HEK293 (cell line): ENCODE measurements around the gene CEBPA.
A peak's percentile ranks its signal among the peaks of the same experiment; 100 is the strongest.

Experiments
- GFI1B ChIP-seq: fragments of 450-650 bp; formaldehyde crosslinking; IDR thresholded peaks from 2 replicates; pipeline ENCODE4 v1.5.1; 2016; ENCODE audit warnings: missing biosample characterization, missing genetic modification characterization
- GLIS1 ChIP-seq: fragments of 450-650 bp; formaldehyde crosslinking; IDR thresholded peaks from 2 replicates; pipeline ENCODE4 v1.5.1; 2016; ENCODE audit warnings: missing biosample characterization, missing genetic modification characterization
- HOXD13 ChIP-seq: sonication (generic); formaldehyde crosslinking; IDR thresholded peaks from 2 replicates; pipeline ENCODE4 v1.8.0; 2022; ENCODE audit warnings: missing genetic modification reagents, borderline replicate concordance
- KLF10 ChIP-seq: fragments of 450-650 bp; IDR thresholded peaks from 2 replicates; pipeline ENCODE4 v1.5.1; 2018; ENCODE audit warnings: missing biosample characterization, mild to moderate bottlenecking, missing genetic modification characterization
- KLF7 ChIP-seq: fragments of 450-650 bp; formaldehyde crosslinking; IDR thresholded peaks from 2 replicates; pipeline ENCODE4 v1.5.1; 2016; ENCODE audit warnings: missing biosample characterization, missing genetic modification characterization, borderline replicate concordance
- MEIS1 ChIP-seq: sonication (generic); formaldehyde crosslinking; IDR thresholded peaks from 2 replicates; pipeline ENCODE4 v1.8.1; 2022; ENCODE audit warnings: missing genetic modification reagents, mild to moderate bottlenecking, borderline replicate concordance
- MYNN ChIP-seq: fragments of 450-650 bp; formaldehyde crosslinking; IDR thresholded peaks from 2 replicates; pipeline ENCODE4 v1.5.1; 2016; ENCODE audit warnings: missing biosample characterization, missing genetic modification characterization, borderline replicate concordance
- MZF1 ChIP-seq: fragments of 450-650 bp; formaldehyde crosslinking; IDR thresholded peaks from 2 replicates; pipeline ENCODE4 v1.5.1; 2017; ENCODE audit warnings: missing biosample characterization, missing genetic modification characterization, borderline replicate concordance
- SCRT1 ChIP-seq: fragments of 450-650 bp; formaldehyde crosslinking; IDR thresholded peaks from 2 replicates; pipeline ENCODE4 v1.5.1; 2016; ENCODE audit warnings: missing biosample characterization, missing genetic modification characterization, borderline replicate concordance
- SP2 ChIP-seq: fragments of 450-650 bp; formaldehyde crosslinking; IDR thresholded peaks from 2 replicates; pipeline ENCODE4 v1.5.1; 2016; ENCODE audit warnings: missing biosample characterization, missing genetic modification characterization
- SP7 ChIP-seq: fragments of 450-650 bp; formaldehyde crosslinking; IDR thresholded peaks from 2 replicates; pipeline ENCODE4 v1.5.1; 2016; ENCODE audit warnings: missing biosample characterization, missing genetic modification characterization
- ZBTB1 ChIP-seq: fragments of 450-650 bp; formaldehyde crosslinking; IDR thresholded peaks from 2 replicates; pipeline ENCODE4 v1.5.1; 2016; ENCODE audit warnings: missing biosample characterization, missing genetic modification characterization
- ZBTB48 ChIP-seq: fragments of 450-650 bp; formaldehyde crosslinking; IDR thresholded peaks from 2 replicates; pipeline ENCODE4 v1.5.1; 2016; ENCODE audit warnings: missing biosample characterization, missing genetic modification characterization
- ZBTB8A ChIP-seq: fragments of 450-650 bp; formaldehyde crosslinking; IDR thresholded peaks from 2 replicates; pipeline ENCODE4 v1.5.1; 2016; ENCODE audit warnings: missing biosample characterization, missing genetic modification characterization
- ZEB2 ChIP-seq: fragments of 450-650 bp; formaldehyde crosslinking; IDR thresholded peaks from 2 replicates; pipeline ENCODE4 v1.5.1; 2016; ENCODE audit warnings: missing biosample characterization, missing genetic modification characterization
- ZNF10 ChIP-seq: fragments of 450-650 bp; formaldehyde crosslinking; IDR thresholded peaks from 2 replicates; pipeline ENCODE4 v1.5.1; 2017; ENCODE audit warnings: missing biosample characterization, missing genetic modification characterization
- ZNF132 ChIP-seq: fragments of 450-650 bp; formaldehyde crosslinking; IDR thresholded peaks from 2 replicates; pipeline ENCODE4 v1.5.1; 2017; ENCODE audit warnings: missing biosample characterization, missing genetic modification characterization, borderline replicate concordance
- ZNF133 ChIP-seq: fragments of 450-650 bp; formaldehyde crosslinking; IDR thresholded peaks from 2 replicates; pipeline ENCODE4 v1.5.1; 2016; ENCODE audit warnings: missing biosample characterization, missing genetic modification characterization
- ZNF157 ChIP-seq: fragments of 450-650 bp; formaldehyde crosslinking; IDR thresholded peaks from 2 replicates; pipeline ENCODE4 v1.5.1; 2016; ENCODE audit warnings: missing biosample characterization, missing genetic modification characterization
- ZNF302 ChIP-seq: fragments of 450-650 bp; formaldehyde crosslinking; IDR thresholded peaks from 2 replicates; pipeline ENCODE4 v1.5.1; 2016; ENCODE audit warnings: missing biosample characterization, missing genetic modification characterization, low read depth
- ZNF341 ChIP-seq: fragments of 450-650 bp; formaldehyde crosslinking; IDR thresholded peaks from 2 replicates; pipeline ENCODE4; 2016; ENCODE audit warnings: low read depth, missing biosample characterization, missing genetic modification characterization
- ZNF350 ChIP-seq: fragments of 450-650 bp; formaldehyde crosslinking; IDR thresholded peaks from 2 replicates; pipeline ENCODE4 v1.5.0; 2017; ENCODE audit warnings: missing biosample characterization, mild to moderate bottlenecking, missing genetic modification characterization
- ZNF354C ChIP-seq: fragments of 450-650 bp; formaldehyde crosslinking; IDR thresholded peaks from 2 replicates; pipeline ENCODE4 v1.5.1; 2016; ENCODE audit warnings: missing biosample characterization, missing genetic modification characterization, low read depth, borderline replicate concordance
- ZNF423 ChIP-seq: fragments of 450-650 bp; formaldehyde crosslinking; IDR thresholded peaks from 2 replicates; pipeline ENCODE4 v1.5.1; 2016; ENCODE audit warnings: missing biosample characterization, missing genetic modification characterization
- ZNF426 ChIP-seq: fragments of 450-650 bp; formaldehyde crosslinking; IDR thresholded peaks from 2 replicates; pipeline ENCODE4 v1.5.1; 2017; ENCODE audit warnings: missing biosample characterization, missing genetic modification characterization, mild to moderate bottlenecking, inconsistent platforms, moderate library complexity
- ZNF473 ChIP-seq: fragments of 450-650 bp; formaldehyde crosslinking; IDR thresholded peaks from 2 replicates; pipeline ENCODE4 v1.5.1; 2017; ENCODE audit warnings: missing biosample characterization, missing genetic modification characterization
- ZNF548 ChIP-seq: fragments of 450-650 bp; formaldehyde crosslinking; IDR thresholded peaks from 2 replicates; pipeline ENCODE4 v1.5.1; 2016; ENCODE audit warnings: missing biosample characterization, missing genetic modification characterization
- ZNF558 ChIP-seq: fragments of 450-650 bp; formaldehyde crosslinking; IDR thresholded peaks from 2 replicates; pipeline ENCODE4 v1.5.1; 2016; ENCODE audit warnings: missing biosample characterization, missing genetic modification characterization
- ZNF571 ChIP-seq: fragments of 450-650 bp; formaldehyde crosslinking; IDR thresholded peaks from 2 replicates; pipeline ENCODE4 v1.5.0; 2017; ENCODE audit warnings: missing biosample characterization, missing genetic modification characterization
- ZNF677 ChIP-seq: fragments of 450-650 bp; IDR thresholded peaks from 2 replicates; pipeline ENCODE4 v1.5.0; 2018; ENCODE audit warnings: missing biosample characterization, mild to moderate bottlenecking, missing genetic modification characterization, moderate library complexity
- ZNF76 ChIP-seq: fragments of 450-650 bp; formaldehyde crosslinking; IDR thresholded peaks from 2 replicates; pipeline ENCODE4; 2016; ENCODE audit warnings: low read depth, missing biosample characterization, missing genetic modification characterization, borderline replicate concordance
- ZNF777 ChIP-seq: fragments of 450-650 bp; formaldehyde crosslinking; IDR thresholded peaks from 2 replicates; pipeline ENCODE4 v1.5.1; 2017; ENCODE audit warnings: missing biosample characterization, missing genetic modification characterization, borderline replicate concordance
- ZNF792 ChIP-seq: fragments of 450-650 bp; formaldehyde crosslinking; IDR thresholded peaks from 2 replicates; pipeline ENCODE4 v1.5.1; 2016; ENCODE audit warnings: missing biosample characterization, missing genetic modification characterization
- ZNF837 ChIP-seq: fragments of 450-650 bp; formaldehyde crosslinking; IDR thresholded peaks from 2 replicates; pipeline ENCODE4 v1.5.1; 2016; ENCODE audit warnings: missing biosample characterization, missing genetic modification characterization
- TF ChIP-seq, protein P1 (sequence below): fragments of 450-650 bp; IDR thresholded peaks from 2 replicates; pipeline ENCODE4 v1.5.1; 2018; ENCODE audit warnings: missing biosample characterization, missing genetic modification characterization
- TF ChIP-seq, protein P2 (sequence below): sonication (generic); formaldehyde crosslinking; IDR thresholded peaks from 2 replicates; pipeline ENCODE4 v1.8.1; 2022; ENCODE audit warnings: mild to moderate bottlenecking, moderate library complexity, missing genetic modification reagents
- TF ChIP-seq, protein P3 (sequence below): fragments of 450-650 bp; formaldehyde crosslinking; IDR thresholded peaks from 2 replicates; pipeline ENCODE4 v1.5.1; 2016; ENCODE audit warnings: missing biosample characterization, missing genetic modification characterization

Gene CEBPA

DNA sequence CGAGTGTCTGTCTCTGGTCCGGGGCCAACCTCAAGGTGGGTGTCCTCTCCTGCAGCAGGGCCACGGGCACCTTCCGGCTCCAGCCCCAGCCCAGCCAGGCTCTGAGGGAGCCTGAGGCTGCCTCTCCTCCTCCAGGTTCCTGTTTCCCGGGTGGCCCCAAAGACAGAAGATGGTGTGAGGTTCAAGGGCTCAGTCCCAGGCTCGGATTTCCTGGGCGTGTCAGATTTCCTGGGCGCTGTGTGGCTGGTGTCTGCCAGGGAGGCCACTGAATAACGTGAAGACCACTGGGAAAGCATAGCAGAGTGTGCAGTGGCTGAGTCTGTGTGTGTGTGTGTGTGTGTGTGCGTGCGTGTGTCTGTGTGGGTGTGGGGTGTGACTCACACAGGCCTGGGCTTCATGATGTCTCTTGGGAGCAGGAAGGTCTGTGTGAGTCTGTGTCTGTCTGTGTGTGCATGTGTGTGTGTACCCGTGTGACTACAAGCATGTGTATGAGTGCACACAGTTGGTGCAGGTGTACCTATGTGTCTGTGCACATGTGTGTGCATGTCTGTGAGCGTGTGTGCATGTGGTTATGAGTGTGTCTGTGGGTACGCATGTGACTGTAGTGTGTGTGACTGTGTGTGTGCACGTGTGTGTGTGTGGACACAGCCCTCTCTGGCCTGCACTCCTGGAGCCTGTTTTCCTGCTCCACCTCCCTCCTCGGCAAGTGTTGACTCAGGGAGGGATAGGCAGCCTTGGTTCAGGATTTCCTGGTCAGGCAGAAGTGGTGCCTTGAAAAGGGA is 28.3 kb downstream of the CEBPA start (continued):
- TF ChIP-seq, protein P1, sequence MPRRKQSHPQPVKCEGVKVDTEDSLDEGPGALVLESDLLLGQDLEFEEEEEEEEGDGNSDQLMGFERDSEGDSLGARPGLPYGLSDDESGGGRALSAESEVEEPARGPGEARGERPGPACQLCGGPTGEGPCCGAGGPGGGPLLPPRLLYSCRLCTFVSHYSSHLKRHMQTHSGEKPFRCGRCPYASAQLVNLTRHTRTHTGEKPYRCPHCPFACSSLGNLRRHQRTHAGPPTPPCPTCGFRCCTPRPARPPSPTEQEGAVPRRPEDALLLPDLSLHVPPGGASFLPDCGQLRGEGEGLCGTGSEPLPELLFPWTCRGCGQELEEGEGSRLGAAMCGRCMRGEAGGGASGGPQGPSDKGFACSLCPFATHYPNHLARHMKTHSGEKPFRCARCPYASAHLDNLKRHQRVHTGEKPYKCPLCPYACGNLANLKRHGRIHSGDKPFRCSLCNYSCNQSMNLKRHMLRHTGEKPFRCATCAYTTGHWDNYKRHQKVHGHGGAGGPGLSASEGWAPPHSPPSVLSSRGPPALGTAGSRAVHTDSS (tag by site-specific recombination): no peak
- no peak for TF ChIP-seq HOXD13
- no peak for TF ChIP-seq KLF10 (tag by site-specific recombination)
- no peak for TF ChIP-seq ZNF426 (tag by site-specific recombination)
- peak; percentile 73 for TF ChIP-seq ZNF157 (tag by site-specific recombination)
- TF ChIP-seq ZBTB8A (tag by site-specific recombination): peak; percentile 72
- TF ChIP-seq ZNF354C: no peak
- TF ChIP-seq ZNF837 (tag by site-specific recombination): peak; percentile 92; the same call in 1 of the 2 replicates
- no peak for TF ChIP-seq SP2 (tag by site-specific recombination)
- TF ChIP-seq ZNF473 (tag by site-specific recombination): peak; percentile 99
- no peak for TF ChIP-seq GFI1B (tag by site-specific recombination)
- peak; percentile 93 for TF ChIP-seq ZBTB48 (tag by site-specific recombination)
- peak; percentile 64; the same call in 1 of the 2 replicates for TF ChIP-seq ZNF558 (tag by site-specific recombination)
- TF ChIP-seq, protein P2, sequence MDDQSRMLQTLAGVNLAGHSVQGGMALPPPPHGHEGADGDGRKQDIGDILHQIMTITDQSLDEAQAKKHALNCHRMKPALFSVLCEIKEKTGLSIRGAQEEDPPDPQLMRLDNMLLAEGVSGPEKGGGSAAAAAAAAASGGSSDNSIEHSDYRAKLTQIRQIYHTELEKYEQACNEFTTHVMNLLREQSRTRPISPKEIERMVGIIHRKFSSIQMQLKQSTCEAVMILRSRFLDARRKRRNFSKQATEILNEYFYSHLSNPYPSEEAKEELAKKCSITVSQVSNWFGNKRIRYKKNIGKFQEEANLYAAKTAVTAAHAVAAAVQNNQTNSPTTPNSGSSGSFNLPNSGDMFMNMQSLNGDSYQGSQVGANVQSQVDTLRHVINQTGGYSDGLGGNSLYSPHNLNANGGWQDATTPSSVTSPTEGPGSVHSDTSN (CRISPR knock-in tag): no peak; the same call in 1 of the 2 replicates
- peak; percentile 73 for TF ChIP-seq MYNN (tag by site-specific recombination)
- TF ChIP-seq SP7 (tag by site-specific recombination): peak; percentile 97
- peak; percentile 90 for TF ChIP-seq GLIS1 (tag by site-specific recombination)
- TF ChIP-seq MZF1 (tag by site-specific recombination): no peak
- TF ChIP-seq ZNF350: no peak
- no peak; the same call in 1 of the 2 replicates for TF ChIP-seq ZNF302 (tag by site-specific recombination)
- peak; percentile 47; the same call in 1 of the 2 replicates for TF ChIP-seq ZNF777
- TF ChIP-seq ZNF10: no peak
- TF ChIP-seq MEIS1 (CRISPR knock-in tag): no peak
- peak; percentile 82; the same call in 1 of the 2 replicates for TF ChIP-seq ZBTB1 (tag by site-specific recombination)
- peak; percentile 87; the same call in 1 of the 2 replicates for TF ChIP-seq ZNF571 (tag by site-specific recombination)
- peak; percentile 97 for TF ChIP-seq ZNF792 (tag by site-specific recombination)
- TF ChIP-seq ZNF76 (tag by site-specific recombination): peak; percentile 87
- peak; percentile 96 for TF ChIP-seq KLF7
- TF ChIP-seq, protein P3, sequence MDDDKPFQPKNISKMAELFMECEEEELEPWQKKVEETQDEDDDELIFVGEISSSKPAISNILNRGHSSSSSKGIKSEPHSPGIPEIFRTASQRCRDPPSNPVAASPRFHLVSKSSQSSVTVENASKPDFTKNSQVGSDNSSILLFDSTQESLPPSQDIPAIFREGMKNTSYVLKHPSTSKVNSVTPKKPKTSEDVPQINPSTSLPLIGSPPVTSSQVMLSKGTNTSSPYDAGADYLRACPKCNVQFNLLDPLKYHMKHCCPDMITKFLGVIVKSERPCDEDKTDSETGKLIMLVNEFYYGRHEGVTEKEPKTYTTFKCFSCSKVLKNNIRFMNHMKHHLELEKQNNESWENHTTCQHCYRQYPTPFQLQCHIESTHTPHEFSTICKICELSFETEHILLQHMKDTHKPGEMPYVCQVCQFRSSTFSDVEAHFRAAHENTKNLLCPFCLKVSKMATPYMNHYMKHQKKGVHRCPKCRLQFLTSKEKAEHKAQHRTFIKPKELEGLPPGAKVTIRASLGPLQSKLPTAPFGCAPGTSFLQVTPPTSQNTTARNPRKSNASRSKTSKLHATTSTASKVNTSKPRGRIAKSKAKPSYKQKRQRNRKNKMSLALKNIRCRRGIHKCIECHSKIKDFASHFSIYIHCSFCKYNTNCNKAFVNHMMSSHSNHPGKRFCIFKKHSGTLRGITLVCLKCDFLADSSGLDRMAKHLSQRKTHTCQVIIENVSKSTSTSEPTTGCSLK (tag by site-specific recombination): peak; percentile 99
- peak; percentile 54; the same call in 1 of the 2 replicates for TF ChIP-seq ZNF133 (tag by site-specific recombination)
- no peak for TF ChIP-seq ZNF132
- TF ChIP-seq ZNF677: no peak
- peak; percentile 22; the same call in 1 of the 2 replicates for TF ChIP-seq ZNF341 (tag by site-specific recombination)
- no peak for TF ChIP-seq SCRT1
- TF ChIP-seq ZNF423 (tag by site-specific recombination): peak; percentile 66; the same call in 1 of the 2 replicates
- peak; percentile 93 for TF ChIP-seq ZEB2 (tag by site-specific recombination)
- TF ChIP-seq ZNF548 (tag by site-specific recombination): peak; percentile 75
